GM10266 (cell line): ENCODE results near the gene BDP1.
"Not testable (repeated sequence)": the region's sequence is repeated elsewhere in the genome, so short reads cannot be mapped to it uniquely, and the experiment has no call there.

Experiments used
- DNase-seq: peaks from one replicate; pipeline ENCODE4 v3.0.0; 2012; ENCODE audit errors: extremely low spot score
- TF ChIP-seq, protein P1 (sequence below): IDR thresholded peaks from 2 replicates; pipeline ENCODE4 v1.5.1; 2012; ENCODE audit warnings: mild to moderate bottlenecking, low read depth; ENCODE audit not compliant: control insufficient read depth, insufficient read depth; ENCODE audit errors: missing control alignments

BDP1 gene

GRCh38 chr5:71503536-71503935 is 48.1 kb downstream of the BDP1 start:
- TF ChIP-seq, protein P1, sequence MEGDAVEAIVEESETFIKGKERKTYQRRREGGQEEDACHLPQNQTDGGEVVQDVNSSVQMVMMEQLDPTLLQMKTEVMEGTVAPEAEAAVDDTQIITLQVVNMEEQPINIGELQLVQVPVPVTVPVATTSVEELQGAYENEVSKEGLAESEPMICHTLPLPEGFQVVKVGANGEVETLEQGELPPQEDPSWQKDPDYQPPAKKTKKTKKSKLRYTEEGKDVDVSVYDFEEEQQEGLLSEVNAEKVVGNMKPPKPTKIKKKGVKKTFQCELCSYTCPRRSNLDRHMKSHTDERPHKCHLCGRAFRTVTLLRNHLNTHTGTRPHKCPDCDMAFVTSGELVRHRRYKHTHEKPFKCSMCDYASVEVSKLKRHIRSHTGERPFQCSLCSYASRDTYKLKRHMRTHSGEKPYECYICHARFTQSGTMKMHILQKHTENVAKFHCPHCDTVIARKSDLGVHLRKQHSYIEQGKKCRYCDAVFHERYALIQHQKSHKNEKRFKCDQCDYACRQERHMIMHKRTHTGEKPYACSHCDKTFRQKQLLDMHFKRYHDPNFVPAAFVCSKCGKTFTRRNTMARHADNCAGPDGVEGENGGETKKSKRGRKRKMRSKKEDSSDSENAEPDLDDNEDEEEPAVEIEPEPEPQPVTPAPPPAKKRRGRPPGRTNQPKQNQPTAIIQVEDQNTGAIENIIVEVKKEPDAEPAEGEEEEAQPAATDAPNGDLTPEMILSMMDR: no peak
- DNase-seq: no peak

DNA sequence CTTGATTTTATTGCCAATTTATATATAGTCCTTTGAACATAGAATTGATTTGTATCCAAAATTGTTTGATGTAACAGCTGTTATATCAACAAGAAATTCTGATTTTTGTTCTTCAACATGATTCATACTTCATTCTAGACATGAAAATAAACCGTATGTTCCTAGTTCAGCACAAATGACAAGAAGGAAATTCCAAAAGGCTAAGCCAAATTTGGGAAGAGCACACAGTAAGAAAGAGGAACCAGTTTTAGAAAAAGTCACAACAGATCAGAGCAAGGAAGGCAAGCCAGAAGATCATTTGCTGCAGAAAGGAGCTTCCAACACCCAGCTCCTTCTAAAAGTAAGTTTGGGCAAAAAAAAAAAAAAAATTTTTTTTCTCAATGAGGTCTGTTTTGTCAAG is 66.7 kb downstream of the BDP1 start:
- TF ChIP-seq, protein P1: no peak
- no peak for DNase-seq

DNA sequence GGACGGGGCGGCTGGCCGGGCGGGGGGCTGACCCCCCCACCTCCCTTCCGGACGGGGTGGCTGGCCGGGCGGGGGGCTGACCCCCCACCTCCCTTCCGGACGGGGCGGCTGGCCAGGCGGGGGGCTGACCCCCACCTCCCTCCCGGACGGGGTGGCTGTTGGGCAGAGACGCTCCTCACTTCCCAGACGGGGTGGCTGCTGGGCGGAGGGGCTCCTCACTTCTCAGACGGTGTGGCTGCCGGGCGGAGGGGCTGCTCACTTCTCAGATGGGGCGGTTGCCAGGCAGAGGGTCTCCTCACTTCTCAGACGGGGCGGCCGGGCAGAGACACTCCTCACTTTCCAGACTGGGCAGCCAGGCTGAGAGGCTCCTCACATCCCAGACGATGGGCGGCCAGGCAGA is 70.2 kb downstream of the BDP1 start:
- not testable (repeated sequence) for DNase-seq

GRCh38 chr5:71528206-71528605 is 72.8 kb downstream of the BDP1 start:
- DNase-seq: no peak

GRCh38 chr5:71529682-71530081 is 74.2 kb downstream of the BDP1 start:
- no peak for DNase-seq
- TF ChIP-seq, protein P1: no peak

More at GRCh38 chr5:71528206-71528605, 72.8 kb downstream of the BDP1 start:
- TF ChIP-seq, protein P1: no peak

GRCh38 chr5:71533142-71533541 is 77.7 kb downstream of the BDP1 start:
- TF ChIP-seq, protein P1: no peak
- DNase-seq: no peak

- TF ChIP-seq, protein P1: no peak
- peak; percentile 38 for DNase-seq
Observed at GRCh38 chr5:71533615-71534014, 78.2 kb downstream of the BDP1 start.

DNA sequence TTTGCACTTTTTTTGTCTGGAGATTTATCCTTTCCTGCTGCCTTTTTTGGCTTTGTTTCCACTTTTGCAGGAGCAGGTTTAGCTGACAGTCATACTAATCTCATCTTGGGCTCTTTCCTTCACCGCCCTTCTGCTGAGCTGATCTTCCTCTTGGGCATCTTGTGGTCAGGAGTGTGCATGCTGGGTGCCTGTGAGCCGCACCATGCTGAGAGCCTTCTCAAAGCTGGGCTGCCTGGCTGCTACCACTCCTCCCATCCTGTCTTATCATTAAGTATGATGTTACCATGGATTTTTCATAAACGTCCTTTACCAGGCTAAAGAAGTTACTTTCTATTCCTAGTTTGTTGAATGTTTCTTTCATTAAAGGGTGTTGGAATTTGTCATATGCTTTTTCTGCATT is 82.2 kb downstream of the BDP1 start:
- TF ChIP-seq, protein P1: no peak
- no peak for DNase-seq

GRCh38 chr5:71550885-71551284 is 95.4 kb downstream of the BDP1 start:
- DNase-seq: not testable (repeated sequence)

DNA sequence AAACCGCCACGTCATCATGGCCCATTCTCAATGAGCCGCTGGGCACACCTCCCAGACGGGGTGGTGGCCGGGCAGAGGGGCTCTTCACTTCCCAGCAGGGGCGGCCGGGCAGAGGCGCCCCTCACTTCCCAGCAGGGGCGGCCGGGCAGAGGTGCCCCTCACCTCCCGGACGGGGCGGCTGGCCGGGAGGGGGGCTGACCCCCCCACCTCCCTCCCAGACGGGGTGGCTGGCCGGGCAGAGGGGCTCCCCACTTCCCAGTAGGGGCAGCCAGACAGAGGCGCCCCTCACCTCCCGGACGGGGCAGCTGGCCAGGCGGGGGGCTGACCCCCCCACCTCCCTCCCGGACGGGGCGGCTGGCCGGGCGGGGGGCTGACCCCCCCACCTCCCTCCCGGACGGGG is 96.1 kb downstream of the BDP1 start:
- not testable (repeated sequence) for DNase-seq

GRCh38 chr5:71552026-71552749 is 96.7 kb downstream of the BDP1 start:
- DNase-seq: not testable (repeated sequence)
